Spleen (tissue), 11 donors: ENCODE results near the gene LATS1. TPM values are rescaled to one million over a fixed set of nuclear protein-coding genes. Genes with fewer than 3 reads are reported as not detected.

Experiments
- DNase-seq: peaks from one replicate; pipeline ENCODE4 v3.0.0-alpha.2; 2020
- H3K27ac ChIP-seq, 8 donors: fragments of 200-600 bp; sonication (generic) in 7 of 8; 1 replicate in 4 of 8; 2 replicates in 4 of 8; pipeline versions ENCODE4 v1.5.0 to v1.8.0; 2016 to 2021; ENCODE audit warnings: inconsistent platforms in 4 of 8, mild to moderate bottlenecking in 4 of 8, moderate library complexity in 1 of 8
- H3K27me3 ChIP-seq, 7 donors: fragments of 200-600 bp; sonication (generic) in 6 of 7; replicated peaks in 1 of 7; 1 replicate in 4 of 7; 2 replicates in 3 of 7; pipeline versions ENCODE4 v1.5.0 to v1.8.0; 2016 to 2021; ENCODE audit warnings: inconsistent platforms in 3 of 7, mild to moderate bottlenecking in 1 of 7
- H3K36me3 ChIP-seq, 6 donors: fragments of 200-600 bp; sonication (generic) in 5 of 6; 1 replicate in 4 of 6; 2 replicates in 2 of 6; pipeline versions ENCODE4 v1.5.0 to v1.8.0; 2016 to 2021; ENCODE audit warnings: inconsistent platforms in 2 of 6
- H3K4me1 ChIP-seq, 6 donors: fragments of 200-600 bp; sonication (generic) in 5 of 6; 1 replicate in 3 of 6; 2 replicates in 3 of 6; pipeline versions ENCODE4 v1.5.0 to v1.8.0; 2016 to 2021; ENCODE audit warnings: inconsistent platforms in 3 of 6
- H3K4me3 ChIP-seq, 8 donors: fragments of 200-600 bp; sonication (generic) in 7 of 8; 1 replicate in 4 of 8; 2 replicates in 4 of 8; pipeline versions ENCODE4 v1.5.0 to v1.8.0; 2016 to 2021; ENCODE audit warnings: inconsistent platforms in 4 of 8, mild to moderate bottlenecking in 4 of 8, moderate library complexity in 2 of 8
- H3K9me3 ChIP-seq, 8 donors: fragments of 200-600 bp; sonication (generic) in 7 of 8; 1 replicate in 4 of 8; 2 replicates in 4 of 8; pipeline versions ENCODE4 v1.5.0 to v1.8.0; 2016 to 2021; ENCODE audit warnings: inconsistent platforms in 4 of 8
- CTCF ChIP-seq, 11 experiments: fragments of 200-600 bp in 7 of 11; fragments of 450-650 bp in 4 of 11; sonication (generic) in 4 of 11; IDR thresholded peaks in 8 of 11; conservative IDR thresholded peaks in 3 of 11; 1 replicate in 7 of 11; 2 replicates in 4 of 11; pipeline versions ENCODE4 v1.4.0 to v1.8.0; 2016 to 2021; ENCODE audit warnings: antibody characterized with exemption in 11 of 11, inconsistent platforms in 4 of 11, mild to moderate bottlenecking in 1 of 11
- POLR2A ChIP-seq, 3 donors: fragments of 450-650 bp; IDR thresholded peaks; one replicate each; pipeline ENCODE4 v1.5.1; 2017; ENCODE audit warnings: antibody characterized with exemption in 3 of 3, mild to moderate bottlenecking in 1 of 3
- POLR2AphosphoS5 ChIP-seq, 3 donors: sonication (generic); formaldehyde crosslinking; IDR thresholded peaks; one replicate each; pipeline ENCODE4 v1.5.1; 2017; ENCODE audit warnings: antibody characterized with exemption in 3 of 3
- WGBS, 5 donors: extraction: QIAGEN DNeasy Blood & Tissue Kit in 3 of 5; methylation state at CpG; one replicate each; pipeline versions ENCODE4 v1.1.5 to v1.1.7; 2013 to 2018; 5-methylcytosine and 5-hydroxymethylcytosine counted together
- intact Hi-C: fragments of 100-400 bp; cut with DNase I; formaldehyde crosslinking; loops from one replicate; pipeline ENCODE4 v1.15.0; 2023; ENCODE audit warnings: low total_unique reads
- polyA plus RNA-seq, 3 donors: library from polyadenylated mRNA; stranded (reverse); fragments of 200-250 nt; gene quantifications; one replicate each; pipeline ENCODE4 v1.2.1, GENCODE V29; 2013
- small RNA-seq, 4 donors: library from RNA; depleted of rRNA; stranded (forward); fragments of <200 nt; gene quantifications; one replicate each; pipeline ENCODE3, GENCODE V24; 2016
- total RNA-seq, 7 donors: library from RNA; depleted of rRNA in 3 of 7; stranded (reverse); fragments of >200 nt in 3 of 7; fragmentation: NEBNext Ultra II Directional in 4 of 7; extraction: Animal tissue kit (Norgen Biotek cat#: 25700) in 4 of 7; gene quantifications; one replicate each; pipeline versions ENCODE4 v1.1.0 to v1.2.1, GENCODE V29; 2016 to 2021
- donor health status: healthy with polysubstance abuse.
- donor health status: DM: no; HTN: no; CAD: no; lungs with moderate emphysema.
- donor health status: DM: no; HTN: no; CAD: no.
- donor health status: Bipolar disorder and iron deficiency.
- donor health status: healthy.
- donor health status: DM: no; HTN: no; CAD: no.
- donor health status: DM: yes; HTN: yes; CAD: no.

The LATS1 gene
- total and polyA plus RNA-seq, 10 donors, result 5.0 to 40.9 (median 33.5) TPM

- intact Hi-C loops, result no loop called here
- 77 to 85% (median 82%) methylated on average over 7 of the region's 7 CpGs for WGBS, 5 donors
Measured at GRCh38 chr6:149608381-149608982, 109.4 kb downstream of the LATS1 start.

More at GRCh38 chr6:149608381-149608982, 109.4 kb downstream of the LATS1 start:
- Histone ChIP-seq H3K36me3 (peaks cover 0 to 49% (median 5%) of the 10 kb centered on the region in 6 donors), H3K4me1 (peaks cover 0 to 6% (median 0%) of the 10 kb centered on the region in 6 donors), H3K9me3 (peaks cover 0 to 10% (median 5%) of the 10 kb centered on the region in 8 donors), H3K4me3 (no peak overlapping the region), H3K27ac (no peak overlapping the region), H3K27me3 (no peaks in the 10 kb centered on the region)
- no peak for DNase-seq
- TF ChIP-seq POLR2AphosphoS5 (IDR thresholded peaks at IDR 0.05) (no peak), POLR2A (IDR thresholded peaks at IDR 0.05) (no peak), CTCF (IDR thresholded peaks at IDR 0.05 in 8 of 11, conservative IDR thresholded peaks at IDR 0.05 in 3 of 11) (no peak)

Small RNA genes lying within 50 kb of the gene (small RNA-seq; reads per million reads assigned to genes)
- gene RF00019, result 0 reads per million in 4 donors

Other genes starting within 250 kb of the LATS1 start
- gene ZC3H12D, start 233.1 kb downstream of the LATS1 start, total RNA-seq, result 10 to 100 TPM; 20.1 to 38.4 (median 27.3) TPM
- 10 to 100 TPM; 15.2 to 24.4 (median 18.3) TPM for gene ZC3H12D, start 233.1 kb downstream of the LATS1 start, polyA plus RNA-seq
- 10 to 100 TPM; 24.8 to 36.8 (median 30.7) TPM for gene PPIL4, start 172.1 kb downstream of the LATS1 start, total RNA-seq
- 10 to 100 TPM; 14.7 to 18.5 (median 16.8) TPM for gene PPIL4, start 172.1 kb downstream of the LATS1 start, polyA plus RNA-seq
- gene GINM1, start 151.7 kb downstream of the LATS1 start, total RNA-seq, result 10 to 100 TPM; 28.4 to 47.7 (median 37.6) TPM
- 10 to 100 TPM; 16.7 to 25.2 (median 21.8) TPM for gene GINM1, start 151.7 kb downstream of the LATS1 start, polyA plus RNA-seq
- 10 to 100 TPM; 13.6 to 28.5 (median 17.1) TPM for gene KATNA1, start 69.4 kb downstream of the LATS1 start, total RNA-seq
- gene KATNA1, start 69.4 kb downstream of the LATS1 start, polyA plus RNA-seq, result 10 to 100 TPM in 2 of 3 donors, 1 to 10 TPM in 1; 9.3 to 13.8 (median 10.9) TPM
- 10 to 100 TPM; 31.0 to 49.1 (median 41.6) TPM for gene NUP43, start 28.4 kb upstream of the LATS1 start, total RNA-seq
- gene NUP43, start 28.4 kb upstream of the LATS1 start, polyA plus RNA-seq, result 10 to 100 TPM in 2 of 3 donors, 1 to 10 TPM in 1; 8.6 to 13.3 (median 10.5) TPM
- gene PCMT1, start 31.6 kb upstream of the LATS1 start, total RNA-seq, result 10 to 100 TPM; 40.9 to 66.7 (median 53.4) TPM
- gene PCMT1, start 31.6 kb upstream of the LATS1 start, polyA plus RNA-seq, result 10 to 100 TPM; 22.0 to 38.0 (median 33.0) TPM
- gene LRP11, start 146.3 kb upstream of the LATS1 start, total RNA-seq, result 10 to 100 TPM in 3 of 7 donors, 1 to 10 TPM in 4; 5.3 to 15.0 (median 9.9) TPM
- gene LRP11, start 146.3 kb upstream of the LATS1 start, polyA plus RNA-seq, result 1 to 10 TPM in 2 of 3 donors, under 1 TPM in 1; 0.65 to 2.6 (median 2.0) TPM
- gene RAET1E, start 180.0 kb upstream of the LATS1 start, total RNA-seq, result 1 to 10 TPM in 6 of 7 donors, under 1 TPM in 1; 0.94 to 3.4 (median 2.0) TPM
- gene RAET1E, start 180.0 kb upstream of the LATS1 start, polyA plus RNA-seq, result under 1 TPM; 0.04 to 0.80 (median 0.23) TPM
- 1 to 10 TPM in 1 of 7 donors, not detected in 6; 1.2 TPM for gene RAET1G, start 205.0 kb upstream of the LATS1 start, total RNA-seq
- under 1 TPM in 1 of 3 donors, not detected in 2; 0.09 TPM for gene RAET1G, start 205.0 kb upstream of the LATS1 start, polyA plus RNA-seq
- gene ULBP2, start 223.9 kb upstream of the LATS1 start, total RNA-seq, result not detected
- gene ULBP2, start 223.9 kb upstream of the LATS1 start, polyA plus RNA-seq, result under 1 TPM; 0.10 to 0.30 (median 0.20) TPM
- gene ULBP1, start 245.8 kb upstream of the LATS1 start, total RNA-seq, result under 1 TPM in 2 of 7 donors, not detected in 5; 0.23 to 0.34 TPM
- gene ULBP1, start 245.8 kb upstream of the LATS1 start, polyA plus RNA-seq, result under 1 TPM in 2 of 3 donors, not detected in 1; 0.03 to 0.08 TPM